Endothelial cell of umbilical vein (primary cell): ENCODE results near the gene KCNS3.

Experiments used
- EZH2 ChIP-seq: IDR thresholded peaks from 2 replicates; pipeline ENCODE4 v1.6.1; 2012; ENCODE audit warnings: borderline replicate concordance, low read depth, mild to moderate bottlenecking, moderate library complexity, low read length, inconsistent platforms; ENCODE audit not compliant: severe bottlenecking
- POLR2AphosphoS5 ChIP-seq: IDR thresholded peaks from 2 replicates; pipeline ENCODE4 v1.6.1; 2012; ENCODE audit warnings: low read depth, mild to moderate bottlenecking, control low read depth, low read length, moderate library complexity; ENCODE audit not compliant: insufficient read depth
- TF ChIP-seq, protein P1 (sequence below), 2 donors: IDR thresholded peaks; 1 replicate in 1 of 2; 2 replicates in 1 of 2; pipeline ENCODE4 v1.5.1; 2011; ENCODE audit warnings: low read length in 2 of 2, mild to moderate bottlenecking in 2 of 2, moderate library complexity in 2 of 2, control low read depth in 1 of 2, inconsistent platforms in 1 of 2, low read depth in 1 of 2; ENCODE audit not compliant: insufficient read depth in 1 of 2; ENCODE audit errors: extremely low read depth in 1 of 2

DNA sequence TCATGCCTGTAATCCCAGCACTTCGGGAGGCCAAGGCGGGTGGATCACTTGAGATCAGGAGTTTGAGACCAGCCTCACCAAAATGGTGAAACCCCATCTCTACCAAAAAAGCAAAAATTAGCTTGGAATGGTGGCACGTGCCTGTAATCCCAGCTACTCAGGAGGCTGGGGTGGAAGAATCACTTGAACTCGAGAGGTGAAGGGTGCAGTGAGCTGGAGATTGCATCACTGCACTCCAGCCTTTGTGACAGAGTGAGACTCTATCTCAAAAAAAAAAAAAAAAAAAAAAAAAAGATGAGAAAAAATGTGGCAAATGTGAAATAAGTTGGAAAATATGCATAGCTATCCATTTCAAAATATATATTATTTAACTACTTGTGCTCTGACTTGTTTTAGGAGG, 65.0 kb downstream of the KCNS3 start:
- TF ChIP-seq EZH2 = no peak
- TF ChIP-seq, protein P1, sequence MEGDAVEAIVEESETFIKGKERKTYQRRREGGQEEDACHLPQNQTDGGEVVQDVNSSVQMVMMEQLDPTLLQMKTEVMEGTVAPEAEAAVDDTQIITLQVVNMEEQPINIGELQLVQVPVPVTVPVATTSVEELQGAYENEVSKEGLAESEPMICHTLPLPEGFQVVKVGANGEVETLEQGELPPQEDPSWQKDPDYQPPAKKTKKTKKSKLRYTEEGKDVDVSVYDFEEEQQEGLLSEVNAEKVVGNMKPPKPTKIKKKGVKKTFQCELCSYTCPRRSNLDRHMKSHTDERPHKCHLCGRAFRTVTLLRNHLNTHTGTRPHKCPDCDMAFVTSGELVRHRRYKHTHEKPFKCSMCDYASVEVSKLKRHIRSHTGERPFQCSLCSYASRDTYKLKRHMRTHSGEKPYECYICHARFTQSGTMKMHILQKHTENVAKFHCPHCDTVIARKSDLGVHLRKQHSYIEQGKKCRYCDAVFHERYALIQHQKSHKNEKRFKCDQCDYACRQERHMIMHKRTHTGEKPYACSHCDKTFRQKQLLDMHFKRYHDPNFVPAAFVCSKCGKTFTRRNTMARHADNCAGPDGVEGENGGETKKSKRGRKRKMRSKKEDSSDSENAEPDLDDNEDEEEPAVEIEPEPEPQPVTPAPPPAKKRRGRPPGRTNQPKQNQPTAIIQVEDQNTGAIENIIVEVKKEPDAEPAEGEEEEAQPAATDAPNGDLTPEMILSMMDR (IDR thresholded peaks at IDR 0.05; ENCODE audit: extremely low read depth in 1 of 2, insufficient read depth in 1 of 2, low read depth in 1 of 2, low read length in 2 of 2) = no peak
- TF ChIP-seq POLR2AphosphoS5 = no peak
